Keratinocyte (primary cell): ENCODE results near the gene RPH3AL.

ENCODE experiments used
- EZH2 ChIP-seq: IDR thresholded peaks from one replicate; pipeline ENCODE4 v1.6.1; 2012; ENCODE audit warnings: inconsistent platforms, mild to moderate bottlenecking, low read length, moderate library complexity
- TF ChIP-seq, protein P1 (sequence below), 3 experiments: IDR thresholded peaks in 1 of 3; conservative IDR thresholded peaks in 1 of 3; optimal IDR thresholded peaks in 1 of 3; 2 replicates in 2 of 3; 3 replicates in 1 of 3; pipeline versions ENCODE3 to v1.5.1; 2011; ENCODE audit warnings: low read length in 3 of 3, mild to moderate bottlenecking in 3 of 3, moderate library complexity in 2 of 3, control low read depth in 1 of 3, inconsistent platforms in 1 of 3; ENCODE audit not compliant: insufficient read depth in 2 of 3; ENCODE audit errors: extremely low read depth in 1 of 3

DNA sequence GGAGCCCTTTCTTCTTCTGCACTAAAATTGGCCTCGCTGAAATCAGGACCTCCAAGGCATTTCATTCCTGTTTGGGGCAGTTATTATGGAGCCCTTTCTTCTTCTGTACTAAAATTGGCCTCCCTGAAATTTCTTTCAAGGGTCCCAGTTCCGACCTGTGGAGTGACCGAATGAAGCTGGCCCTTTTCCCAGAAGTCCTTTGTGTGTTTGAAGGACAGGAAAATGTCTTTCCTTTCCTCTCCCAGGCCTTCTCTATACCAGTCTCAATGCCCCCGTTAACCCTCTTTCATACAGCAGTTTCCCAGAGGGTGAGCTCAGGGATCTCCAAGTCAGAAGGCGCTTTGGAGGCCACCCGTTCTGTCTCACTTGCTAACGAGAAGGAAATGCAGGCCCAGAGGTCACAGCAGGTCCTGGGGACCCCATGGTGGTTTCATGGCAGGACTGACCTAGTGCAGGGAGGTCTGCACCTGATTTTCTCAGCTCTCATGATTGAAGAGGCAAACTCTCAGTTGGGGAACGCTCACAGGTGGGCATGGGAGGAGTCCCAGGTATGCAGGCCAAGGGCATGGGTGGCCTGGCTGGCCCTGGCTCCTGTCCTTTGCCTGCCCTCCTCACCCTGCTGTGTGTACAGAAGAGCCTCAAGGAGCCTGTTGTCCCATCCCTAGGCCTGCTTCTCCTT lies 134.0 kb downstream of the RPH3AL start:
- TF ChIP-seq, protein P1, sequence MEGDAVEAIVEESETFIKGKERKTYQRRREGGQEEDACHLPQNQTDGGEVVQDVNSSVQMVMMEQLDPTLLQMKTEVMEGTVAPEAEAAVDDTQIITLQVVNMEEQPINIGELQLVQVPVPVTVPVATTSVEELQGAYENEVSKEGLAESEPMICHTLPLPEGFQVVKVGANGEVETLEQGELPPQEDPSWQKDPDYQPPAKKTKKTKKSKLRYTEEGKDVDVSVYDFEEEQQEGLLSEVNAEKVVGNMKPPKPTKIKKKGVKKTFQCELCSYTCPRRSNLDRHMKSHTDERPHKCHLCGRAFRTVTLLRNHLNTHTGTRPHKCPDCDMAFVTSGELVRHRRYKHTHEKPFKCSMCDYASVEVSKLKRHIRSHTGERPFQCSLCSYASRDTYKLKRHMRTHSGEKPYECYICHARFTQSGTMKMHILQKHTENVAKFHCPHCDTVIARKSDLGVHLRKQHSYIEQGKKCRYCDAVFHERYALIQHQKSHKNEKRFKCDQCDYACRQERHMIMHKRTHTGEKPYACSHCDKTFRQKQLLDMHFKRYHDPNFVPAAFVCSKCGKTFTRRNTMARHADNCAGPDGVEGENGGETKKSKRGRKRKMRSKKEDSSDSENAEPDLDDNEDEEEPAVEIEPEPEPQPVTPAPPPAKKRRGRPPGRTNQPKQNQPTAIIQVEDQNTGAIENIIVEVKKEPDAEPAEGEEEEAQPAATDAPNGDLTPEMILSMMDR (optimal IDR thresholded peaks at IDR 0.05 in 1 of 3, IDR thresholded peaks at IDR 0.05 in 1 of 3, conservative IDR thresholded peaks at IDR 0.05 in 1 of 3; ENCODE audit: extremely low read depth in 1 of 3, insufficient read depth in 2 of 3, low read length in 3 of 3) = no peak
- no peak for TF ChIP-seq EZH2
